Thyroid gland (tissue), 4 donors: ENCODE data around the gene IQGAP3. TPM values are rescaled to one million over a fixed set of nuclear protein-coding genes. Genes with fewer than 3 reads are reported as not detected.
A peak's percentile ranks its signal among the peaks of the same experiment; 100 is the strongest.

Experiments
- DNase-seq, 2 donors: peaks; one replicate each; pipeline ENCODE4 v3.0.0-alpha.2; 2019
- H3K27ac ChIP-seq, 3 donors: fragments of 200-600 bp; sonication (generic); 1 replicate in 2 of 3; 2 replicates in 1 of 3; pipeline ENCODE4 v1.5.1; 2016 to 2019; ENCODE audit warnings: mild to moderate bottlenecking in 1 of 3, moderate library complexity in 1 of 3
- H3K27me3 ChIP-seq: fragments of 200-600 bp; sonication (generic); one replicate; pipeline ENCODE4 v1.5.1; 2019
- H3K36me3 ChIP-seq, 2 donors: fragments of 200-600 bp; sonication (generic); one replicate each; pipeline ENCODE4 v1.5.1; 2016 to 2019
- H3K4me1 ChIP-seq, 2 donors: fragments of 200-600 bp; sonication (generic); one replicate each; pipeline ENCODE4 v1.5.1; 2017 to 2019
- H3K4me3 ChIP-seq, 3 donors: fragments of 200-600 bp; sonication (generic); replicated peaks in 1 of 3; 1 replicate in 2 of 3; 2 replicates in 1 of 3; pipeline ENCODE4 v1.5.1; 2016; ENCODE audit warnings: mild to moderate bottlenecking in 1 of 3
- H3K9me3 ChIP-seq: fragments of 200-600 bp; sonication (generic); one replicate; pipeline ENCODE4 v1.5.1; 2017
- CTCF ChIP-seq, 6 experiments: fragments of 200-600 bp in 3 of 6; fragments of 450-650 bp in 3 of 6; sonication (generic) in 3 of 6; IDR thresholded peaks; one replicate each; pipeline ENCODE4 v1.5.1; 2016 to 2019; ENCODE audit warnings: antibody characterized with exemption in 6 of 6, mild to moderate bottlenecking in 2 of 6, inconsistent platforms in 1 of 6, moderate library complexity in 1 of 6
- POLR2A ChIP-seq, 2 donors: fragments of 450-650 bp; IDR thresholded peaks; one replicate each; pipeline ENCODE4 v1.6.1; 2017; ENCODE audit warnings: antibody characterized with exemption in 2 of 2, mild to moderate bottlenecking in 2 of 2, moderate library complexity in 1 of 2
- WGBS, 2 donors: methylation state at CpG; one replicate each; pipeline ENCODE4 v1.1.5; 2017; 5-methylcytosine and 5-hydroxymethylcytosine counted together
- intact Hi-C: fragments of 100-400 bp; cut with DNase I; formaldehyde crosslinking; loops from one replicate; pipeline ENCODE4 v1.15.1; 2023
- total RNA-seq, 4 donors: library from RNA; depleted of rRNA; stranded (reverse); fragments of >200 nt; gene quantifications; one replicate each; pipeline ENCODE4 v1.2.3, GENCODE V29; 2016

IQGAP3 gene
- total RNA-seq, 4 donors from 2014 or later = 0.15 to 1.4 (median 0.50) TPM

- TF ChIP-seq CTCF (IDR thresholded peaks at IDR 0.05) (no peak), POLR2A (IDR thresholded peaks at IDR 0.05) (no peak)
- Histone ChIP-seq H3K27ac (peak overlapping the region; percentile 99 to 100 (median 100)), H3K4me1 (peaks cover 60 to 71% of the 10 kb centered on the region in 2 donors), H3K27me3 (no peaks in the 10 kb centered on the region), H3K36me3 (no peaks in the 10 kb centered on the region), H3K4me3 (peak overlapping the region in 1 of 3 donors; percentile 8), H3K9me3 (no peaks in the 10 kb centered on the region)
- DNase-seq = no peak
- 86 to 88% methylated on average over 21 of the region's 21 CpGs for WGBS, 2 donors
- intact Hi-C loops = loop anchor here (5.0 kb wide), 1 partner anchor 87 kb away; the partner anchor contains the start of gene NAXE
These were observed 66.6 kb downstream of the IQGAP3 start for GRCh38 chr1:156505679-156506298.

GRCh38 chr1:156504821-156505678, 67.3 kb downstream of the IQGAP3 start:
- Histone ChIP-seq H3K36me3 (no peaks in the 10 kb centered on the region), H3K9me3 (no peaks in the 10 kb centered on the region), H3K27me3 (no peaks in the 10 kb centered on the region), H3K4me1 (peaks cover 54 to 66% of the 10 kb centered on the region in 2 donors), H3K4me3 (peak overlapping the region in 1 of 3 donors; percentile 8), H3K27ac (peak overlapping the region; percentile 99 to 100 (median 100))
- 5 to 8% methylated on average over 32 to 44 of the region's 45 CpGs for WGBS, 2 donors
- peak; percentile 100 for DNase-seq
- TF ChIP-seq POLR2A (IDR thresholded peaks at IDR 0.05) (peak; percentile 43 to 80), CTCF (IDR thresholded peaks at IDR 0.05) (peak in 1 of 6 experiments; percentile 44)
- intact Hi-C loops = loop anchor here (5.0 kb wide), 1 partner anchor 87 kb away; the partner anchor contains the start of gene NAXE

- TF ChIP-seq POLR2A (IDR thresholded peaks at IDR 0.05) = no peak
- TF ChIP-seq CTCF (IDR thresholded peaks at IDR 0.05) = no peak
- intact Hi-C loops = no loop called here
- WGBS, 2 donors = 47 to 52% methylated on average over 5 of the region's 5 CpGs
- H3K36me3 ChIP-seq = no peaks in the 10 kb centered on the region
- peak in 1 of 2 donors; percentile 20 for DNase-seq
- H3K4me3 ChIP-seq = peak overlapping the region in 1 of 3 donors; percentile 8
- H3K27ac ChIP-seq = peak overlapping the region; percentile 99 to 100 (median 100)
- no peaks in the 10 kb centered on the region for H3K27me3 ChIP-seq
- H3K4me1 ChIP-seq = peaks cover 48 to 59% of the 10 kb centered on the region in 2 donors
- no peaks in the 10 kb centered on the region for H3K9me3 ChIP-seq
These were observed 67.9 kb downstream of the IQGAP3 start for GRCh38 chr1:156504438-156504813.

GRCh38 chr1:156503698-156504437, 68.5 kb downstream of the IQGAP3 start:
- no peak for TF ChIP-seq POLR2A (IDR thresholded peaks at IDR 0.05)
- no peak for TF ChIP-seq CTCF (IDR thresholded peaks at IDR 0.05)
- DNase-seq = no peak
- Histone ChIP-seq H3K36me3 (no peaks in the 10 kb centered on the region), H3K9me3 (no peaks in the 10 kb centered on the region), H3K27ac (peak overlapping the region; percentile 99 to 100 (median 100)), H3K27me3 (no peaks in the 10 kb centered on the region), H3K4me1 (peaks cover 46 to 54% of the 10 kb centered on the region in 2 donors), H3K4me3 (no peak overlapping the region)
- intact Hi-C loops = no loop called here
- 60 to 70% methylated on average over 5 of the region's 5 CpGs for WGBS, 2 donors
